H1 (cell line): ENCODE measurements around the gene LHX2. TPM values are rescaled to one million over a fixed set of nuclear protein-coding genes. Genes with fewer than 3 reads are reported as not detected.

Source experiments
- CTCF ChIA-PET: fragments of 300-600 bp; sonication (Branson Sonifier 250); formaldehyde crosslinking; loops from one replicate; lab custom pipeline; 2021; ENCODE audit not compliant: partially characterized antibody; lab: Charles Lee
- POLR2A ChIA-PET: fragments of 300-600 bp; sonication (Branson Sonifier 250); formaldehyde crosslinking; loops from one replicate; lab custom pipeline; 2021; ENCODE audit warnings: inconsistent platforms; ENCODE audit not compliant: partially characterized antibody; lab: Charles Lee
- DNase-seq, 2 experiments: peaks; one replicate each; pipeline versions ENCODE4 v3.0.0 to v3.0.0-alpha.2; 2010 to 2022; ENCODE audit warnings: low spot score in 2 of 2, low read depth in 1 of 2, mixed read lengths in 1 of 2
- FAIRE-seq: peaks from 2 replicates; lab custom pipeline; 2011; peaks lifted over from hg19 to GRCh38; lab: Jason Lieb, UNC
- H2AFZ ChIP-seq: 2 replicates; pipeline ENCODE4 v1.8.1; 2012; ENCODE audit warnings: low read length, inconsistent platforms
- H2AK5ac ChIP-seq: 2 replicates; pipeline ENCODE4 v1.6.1; 2013; ENCODE audit warnings: low read depth, low read length
- H2BK120ac ChIP-seq: replicated peaks from 2 replicates; pipeline ENCODE3; 2013; ENCODE audit warnings: low read depth, low read length, inconsistent platforms
- H2BK12ac ChIP-seq: 2 replicates; pipeline ENCODE4 v1.6.1; 2013; ENCODE audit warnings: low read depth, low read length
- H2BK15ac ChIP-seq: 2 replicates; pipeline ENCODE4 v1.6.1; 2013; ENCODE audit warnings: low read length
- H2BK20ac ChIP-seq: 2 replicates; pipeline ENCODE4 v1.6.1; 2013; ENCODE audit warnings: low read length
- H2BK5ac ChIP-seq: 2 replicates; pipeline ENCODE4 v1.6.1; 2013; ENCODE audit warnings: low read depth, low read length
- H3K14ac ChIP-seq: 2 replicates; pipeline ENCODE4 v1.6.1; 2013; ENCODE audit warnings: inconsistent platforms; ENCODE audit not compliant: insufficient read length
- H3K18ac ChIP-seq: 2 replicates; pipeline ENCODE4 v1.6.1; 2013; ENCODE audit warnings: low read length; ENCODE audit errors: extremely low read depth
- H3K23ac ChIP-seq: 2 replicates; pipeline ENCODE4 v1.6.1; 2013; ENCODE audit warnings: inconsistent platforms; ENCODE audit not compliant: insufficient read length
- H3K23me2 ChIP-seq: 2 replicates; pipeline ENCODE4 v1.6.1; 2013; ENCODE audit warnings: low read depth, low read length
- H3K27ac ChIP-seq: 2 replicates; pipeline ENCODE4 v1.6.1; 2011; ENCODE audit warnings: low read depth, low read length, inconsistent platforms
- H3K27me3 ChIP-seq, 4 experiments: replicated peaks in 1 of 4; 1 replicate in 1 of 4; 2 replicates in 3 of 4; pipeline versions ENCODE4 v1.6.1 to v1.8.1; 2011 to 2013; ENCODE audit warnings: low read length in 3 of 4, mild to moderate bottlenecking in 3 of 4, inconsistent platforms in 2 of 4, mixed read lengths in 2 of 4, moderate library complexity in 1 of 4; ENCODE audit not compliant: control insufficient read depth in 3 of 4, insufficient read depth in 3 of 4; ENCODE audit errors: extremely low read depth in 1 of 4
- H3K36me3 ChIP-seq, 4 experiments: 2 replicates each; pipeline versions ENCODE4 v1.6.1 to v1.8.1; 2011 to 2013; ENCODE audit warnings: mild to moderate bottlenecking in 4 of 4, low read length in 3 of 4, moderate library complexity in 2 of 4, control low read depth in 1 of 4, inconsistent platforms in 1 of 4; ENCODE audit not compliant: insufficient read depth in 4 of 4, control insufficient read depth in 2 of 4
- H3K4ac ChIP-seq: replicated peaks from 2 replicates; pipeline ENCODE3; 2013; ENCODE audit warnings: low read length, low read depth, mixed read lengths, inconsistent platforms; ENCODE audit not compliant: insufficient read length
- H3K4me1 ChIP-seq, 4 experiments: replicated peaks in 1 of 4; 1 replicate in 1 of 4; 2 replicates in 3 of 4; pipeline versions ENCODE4 v1.6.1 to v1.8.1; 2011 to 2013; ENCODE audit warnings: low read length in 3 of 4, inconsistent platforms in 2 of 4, mixed read lengths in 1 of 4; ENCODE audit not compliant: insufficient read depth in 4 of 4, control insufficient read depth in 3 of 4
- H3K4me2 ChIP-seq, 2 experiments: 2 replicates each; pipeline versions ENCODE4 v1.6.1 to v1.8.1; 2011 to 2013; ENCODE audit warnings: low read depth in 2 of 2, low read length in 2 of 2, control low read depth in 1 of 2, inconsistent platforms in 1 of 2, mild to moderate bottlenecking in 1 of 2; ENCODE audit not compliant: insufficient read depth in 1 of 2
- H3K4me3 ChIP-seq, 4 experiments: fragments of 200-600, 300-600 bp in 1 of 4; sonication (generic), shearing (Covaris generic), sonication (Bioruptor Twin) in 1 of 4; 2 replicates each; pipeline versions ENCODE4 v1.5.1 to v1.8.1; 2011 to 2016; ENCODE audit warnings: low read length in 4 of 4, low read depth in 3 of 4, control low read depth in 2 of 4, inconsistent platforms in 2 of 4, mild to moderate bottlenecking in 2 of 4, mixed read lengths in 1 of 4, moderate library complexity in 1 of 4; ENCODE audit not compliant: insufficient read depth in 2 of 4; ENCODE audit errors: extremely low read depth in 1 of 4
- H3K56ac ChIP-seq: replicated peaks from 2 replicates; pipeline ENCODE3; 2013; ENCODE audit warnings: low read depth, mild to moderate bottlenecking, mixed read lengths, low read length, inconsistent platforms; ENCODE audit not compliant: insufficient read length
- H3K79me1 ChIP-seq: 2 replicates; pipeline ENCODE4 v1.6.1; 2013; ENCODE audit warnings: low read depth, low read length, control low read depth
- H3K79me2 ChIP-seq, 2 experiments: 2 replicates each; pipeline versions ENCODE4 v1.6.1 to v1.8.1; 2012 to 2013; ENCODE audit warnings: low read length in 2 of 2, mild to moderate bottlenecking in 2 of 2, inconsistent platforms in 1 of 2; ENCODE audit not compliant: insufficient read depth in 2 of 2, control insufficient read depth in 1 of 2
- H3K9ac ChIP-seq, 4 experiments: replicated peaks in 1 of 4; 1 replicate in 1 of 4; 2 replicates in 3 of 4; pipeline versions ENCODE4 v1.6.1 to v1.8.1; 2011 to 2013; ENCODE audit warnings: low read depth in 3 of 4, low read length in 3 of 4, control low read depth in 2 of 4, mild to moderate bottlenecking in 2 of 4, moderate library complexity in 2 of 4, inconsistent platforms in 1 of 4; ENCODE audit errors: extremely low read depth in 1 of 4
- H3K9me3 ChIP-seq, 2 experiments: 2 replicates each; pipeline versions ENCODE4 v1.6.1 to v1.8.1; 2012 to 2013; ENCODE audit warnings: mild to moderate bottlenecking in 2 of 2, moderate library complexity in 2 of 2, control low read depth in 1 of 2, inconsistent platforms in 1 of 2, low read depth in 1 of 2, low read length in 1 of 2, mixed read lengths in 1 of 2; ENCODE audit not compliant: insufficient read depth in 2 of 2
- H4K20me1 ChIP-seq, 2 experiments: replicated peaks in 1 of 2; 2 replicates each; pipeline versions ENCODE3 to v1.8.1; 2011 to 2013; ENCODE audit warnings: inconsistent platforms in 2 of 2, low read length in 2 of 2, mild to moderate bottlenecking in 1 of 2; ENCODE audit not compliant: insufficient read depth in 2 of 2, control insufficient read depth in 1 of 2
- H4K5ac ChIP-seq: 2 replicates; pipeline ENCODE4 v1.6.1; 2013; ENCODE audit warnings: low read length, low read depth, mixed read lengths, inconsistent platforms; ENCODE audit not compliant: insufficient read length
- H4K8ac ChIP-seq: 2 replicates; pipeline ENCODE4 v1.8.0; 2013; ENCODE audit warnings: mild to moderate bottlenecking, moderate library complexity, low read length, inconsistent platforms; ENCODE audit not compliant: insufficient read depth; ENCODE audit errors: extremely low read depth
- H4K91ac ChIP-seq: replicated peaks from 2 replicates; pipeline ENCODE3; 2013; ENCODE audit warnings: low read length, mixed read lengths, inconsistent platforms; ENCODE audit not compliant: insufficient read length
- CTBP2 ChIP-seq: IDR thresholded peaks from 2 replicates; pipeline ENCODE4 v1.7.0; 2011; ENCODE audit warnings: borderline replicate concordance, mild to moderate bottlenecking, moderate library complexity, mixed read lengths, low read length; ENCODE audit not compliant: insufficient read depth, insufficient read length
- JUND ChIP-seq: IDR thresholded peaks from 2 replicates; pipeline ENCODE4 v1.6.1; 2011; ENCODE audit warnings: mild to moderate bottlenecking, improper control_type of control experiment, low read length
- SP4 ChIP-seq: IDR thresholded peaks from 2 replicates; pipeline ENCODE4 v1.6.1; 2012; ENCODE audit warnings: low read length, inconsistent platforms
- TAF1 ChIP-seq: IDR thresholded peaks from 2 replicates; pipeline ENCODE4 v1.6.1; 2011; ENCODE audit warnings: mild to moderate bottlenecking, low read depth, low read length
- WGBS, 2 experiments: shearing (Covaris generic) in 1 of 2; methylation state at CpG; one replicate each; pipeline versions ENCODE4 v1.1.6 to v1.1.7; 2013 to 2015; ENCODE audit warnings: low lambda C conversion rate in 2 of 2, mixed read lengths in 2 of 2, inconsistent platforms in 1 of 2, low coverage in 1 of 2, missing lambda C conversion rate in 1 of 2; ENCODE audit not compliant: insufficient replicate concordance in 2 of 2, insufficient coverage in 1 of 2, insufficient read length in 1 of 2; ENCODE audit errors: extremely low coverage in 1 of 2, missing lambda C conversion rate in 1 of 2; 5-methylcytosine and 5-hydroxymethylcytosine counted together
- polyA plus RNA-seq, 7 experiments: library from polyadenylated mRNA; depleted of rRNA in 3 of 7; stranded (reverse) in 5 of 7; unstranded in 2 of 7; fragments of >200 nt in 5 of 7; fragments of 200-250 nt in 2 of 7; gene quantifications; 1 replicate in 5 of 7; 2 replicates in 1 of 7; 4 replicates in 1 of 7; pipeline versions ENCODE4 v1.2.1 to v1.2.3, GENCODE V29; 2011 to 2013; ENCODE audit warnings: missing spikeins in 2 of 7, mixed read lengths in 2 of 7
- total RNA-seq: library from RNA; stranded (reverse); fragmentation: NEBNext Ultra II Directional; extraction: Animal tissue kit (Norgen Biotek cat#: 25700); gene quantifications from 2 replicates; pipeline ENCODE4 v1.2.1, GENCODE V29; 2021

The LHX2 gene
- total and polyA plus RNA-seq, 2 of the 8 experiments (the other 6 are each of a cell fraction or from before 2014, with no cell fraction given): 0.11 to 0.86 TPM

- H3K79me2 ChIP-seq: no peaks in the 10 kb centered on the region
- no peak overlapping the region for H2BK5ac ChIP-seq
- no peaks in the 10 kb centered on the region for H3K9me3 ChIP-seq
- DNase-seq (no peak), FAIRE-seq (no peak)
- H3K4me1 ChIP-seq: peaks cover 0 to 2% (median 0%) of the 10 kb centered on the region in 4 experiments; a peak in 1 of 7 replicates
- H4K20me1 ChIP-seq: no peaks in the 10 kb centered on the region
- ChIA-PET CTCF (interaction anchor here (0.6 to 1.2 kb wide), 2 partner anchors 11 to 15 kb away, joined by 3 to 4 read pairs; no protein-coding TSS in a partner anchor), POLR2A (interaction anchor here (0.6 to 1.0 kb wide), 2 partner anchors 39 to 81 kb away, joined by 3 to 4 read pairs; no protein-coding TSS in a partner anchor)
- no peak overlapping the region for H2AK5ac ChIP-seq
- no peaks in the 10 kb centered on the region; a peak in 1 of 7 replicates for H3K27me3 ChIP-seq
- no peak overlapping the region for H3K56ac ChIP-seq
- no peak overlapping the region for H4K5ac ChIP-seq
- no peak overlapping the region for H2BK20ac ChIP-seq
- no peak overlapping the region for H3K18ac ChIP-seq
- 89% methylated on average over 8 of the region's 8 CpGs; no CpG with 5 or more reads in 1 of the 2 experiments for WGBS, 2 experiments
- TF ChIP-seq SP4: no peak
- no peak for TF ChIP-seq CTBP2
- no peak for TF ChIP-seq TAF1
- no peak for TF ChIP-seq JUND
- no peaks in the 10 kb centered on the region for H3K79me1 ChIP-seq
- H2AFZ ChIP-seq: no peak overlapping the region
- H3K14ac ChIP-seq: no peak overlapping the region
- no peak overlapping the region for H2BK12ac ChIP-seq
- no peak overlapping the region for H2BK120ac ChIP-seq
- no peak overlapping the region for H4K91ac ChIP-seq
- H3K27ac ChIP-seq: no peak overlapping the region
- H3K4me3 ChIP-seq: no peak overlapping the region
- no peak overlapping the region for H3K23ac ChIP-seq
- H3K4ac ChIP-seq: no peak overlapping the region
- H3K9ac ChIP-seq: no peak overlapping the region
- H3K23me2 ChIP-seq: no peaks in the 10 kb centered on the region
- no peaks in the 10 kb centered on the region for H3K36me3 ChIP-seq
- no peak overlapping the region for H3K4me2 ChIP-seq
- H4K8ac ChIP-seq: no peak overlapping the region
- no peak overlapping the region for H2BK15ac ChIP-seq
Measured at GRCh38 chr9:123965801-123966686, 45.5 kb upstream of the LHX2 start.
